Muscle layer of colon (tissue), 2 donors: ENCODE data around the gene DDX1.

Experiments used
- H3K27ac ChIP-seq: one replicate; pipeline ENCODE4 v1.7.0; 2013; ENCODE audit warnings: low read depth, mild to moderate bottlenecking, low read length, moderate library complexity
- H3K27me3 ChIP-seq, 2 donors: one replicate each; pipeline ENCODE4 v1.7.0; 2013; ENCODE audit warnings: low read length in 2 of 2, mild to moderate bottlenecking in 2 of 2; ENCODE audit not compliant: insufficient read depth in 2 of 2, control insufficient read depth in 1 of 2
- H3K36me3 ChIP-seq: one replicate; pipeline ENCODE4 v1.7.0; 2013; ENCODE audit warnings: mild to moderate bottlenecking, low read length; ENCODE audit not compliant: insufficient read depth
- H3K4me1 ChIP-seq: one replicate; pipeline ENCODE4 v1.7.0; 2013; ENCODE audit warnings: mild to moderate bottlenecking, low read length; ENCODE audit not compliant: insufficient read depth
- H3K4me3 ChIP-seq, 2 donors: one replicate each; pipeline ENCODE4 v1.7.0; 2013; ENCODE audit warnings: low read length in 2 of 2, low read depth in 1 of 2, mild to moderate bottlenecking in 1 of 2, moderate library complexity in 1 of 2
- H3K9ac ChIP-seq: one replicate; pipeline ENCODE4 v1.7.0; 2013; ENCODE audit warnings: low read length
- H3K9me3 ChIP-seq: one replicate; pipeline ENCODE4 v1.7.0; 2013; ENCODE audit warnings: mild to moderate bottlenecking, low read length
- donor health status: abdominal sarcoma.
- donor health status: Adenocarcinoma of cecum.

DDX1 gene

GRCh38 chr2:15638720-15639119, 47.1 kb downstream of the DDX1 start:
- Histone ChIP-seq H3K4me3 (no peak overlapping the region), H3K4me1 (peaks cover 26% of the 10 kb centered on the region), H3K27ac (no peak overlapping the region), H3K9me3 (no peaks in the 10 kb centered on the region), H3K27me3 (no peaks in the 10 kb centered on the region), H3K9ac (no peak overlapping the region), H3K36me3 (peaks cover 16% of the 10 kb centered on the region)

- H3K27me3 ChIP-seq: no peaks in the 10 kb centered on the region
- no peak overlapping the region for H3K9ac ChIP-seq
- H3K27ac ChIP-seq: no peak overlapping the region
- H3K36me3 ChIP-seq: peaks cover 8% of the 10 kb centered on the region
- H3K9me3 ChIP-seq: no peaks in the 10 kb centered on the region
- H3K4me1 ChIP-seq: peaks cover 26% of the 10 kb centered on the region
- H3K4me3 ChIP-seq: no peak overlapping the region
Observed at GRCh38 chr2:15639323-15640251, 47.9 kb downstream of the DDX1 start.

- no peak overlapping the region for H3K27ac ChIP-seq
- H3K9ac ChIP-seq: no peak overlapping the region
Observed at GRCh38 chr2:15640261-15640711, 48.6 kb downstream of the DDX1 start.

GRCh38 chr2:15640784-15641183, 49.1 kb downstream of the DDX1 start:
- Histone ChIP-seq H3K4me1 (peaks cover 26% of the 10 kb centered on the region), H3K9me3 (no peaks in the 10 kb centered on the region), H3K9ac (no peak overlapping the region), H3K36me3 (peaks cover 6% of the 10 kb centered on the region), H3K27ac (no peak overlapping the region), H3K4me3 (no peak overlapping the region), H3K27me3 (no peaks in the 10 kb centered on the region)

More at GRCh38 chr2:15640261-15640711, 48.6 kb downstream of the DDX1 start:
- H3K4me1 ChIP-seq: peaks cover 26% of the 10 kb centered on the region
- H3K36me3 ChIP-seq: peaks cover 7% of the 10 kb centered on the region
- H3K27me3 ChIP-seq: no peaks in the 10 kb centered on the region
- no peaks in the 10 kb centered on the region for H3K9me3 ChIP-seq
- no peak overlapping the region for H3K4me3 ChIP-seq

- H3K36me3 ChIP-seq: no peaks in the 10 kb centered on the region
- no peak overlapping the region for H3K9ac ChIP-seq
- H3K27me3 ChIP-seq: no peaks in the 10 kb centered on the region
- H3K27ac ChIP-seq: no peak overlapping the region
- peaks cover 26% of the 10 kb centered on the region for H3K4me1 ChIP-seq
- H3K4me3 ChIP-seq: no peak overlapping the region
- no peaks in the 10 kb centered on the region for H3K9me3 ChIP-seq
Observed at GRCh38 chr2:15641530-15641982, 49.9 kb downstream of the DDX1 start.

GRCh38 chr2:15642011-15642814, 50.5 kb downstream of the DDX1 start:
- Histone ChIP-seq H3K9me3 (no peaks in the 10 kb centered on the region), H3K9ac (no peak overlapping the region), H3K4me3 (no peak overlapping the region), H3K4me1 (peaks cover 22% of the 10 kb centered on the region), H3K27me3 (no peaks in the 10 kb centered on the region), H3K36me3 (no peaks in the 10 kb centered on the region), H3K27ac (no peak overlapping the region)

- no peaks in the 10 kb centered on the region for H3K27me3 ChIP-seq
- no peak overlapping the region for H3K4me3 ChIP-seq
- no peak overlapping the region for H3K9ac ChIP-seq
- H3K9me3 ChIP-seq: no peaks in the 10 kb centered on the region
- H3K36me3 ChIP-seq: no peaks in the 10 kb centered on the region
- H3K27ac ChIP-seq: no peak overlapping the region
- H3K4me1 ChIP-seq: peaks cover 15% of the 10 kb centered on the region
Observed at GRCh38 chr2:15642815-15643500, 51.3 kb downstream of the DDX1 start.

- Histone ChIP-seq H3K27ac (no peak overlapping the region), H3K4me1 (peaks cover 6% of the 10 kb centered on the region), H3K36me3 (no peaks in the 10 kb centered on the region), H3K27me3 (no peaks in the 10 kb centered on the region), H3K9me3 (no peaks in the 10 kb centered on the region), H3K9ac (no peak overlapping the region), H3K4me3 (no peak overlapping the region)
Observed at GRCh38 chr2:15643791-15644585, 52.3 kb downstream of the DDX1 start.

- Histone ChIP-seq H3K4me1 (peaks cover 1% of the 10 kb centered on the region), H3K4me3 (no peak overlapping the region), H3K36me3 (no peaks in the 10 kb centered on the region), H3K27me3 (no peaks in the 10 kb centered on the region), H3K27ac (no peak overlapping the region), H3K9ac (no peak overlapping the region), H3K9me3 (no peaks in the 10 kb centered on the region)
Observed at GRCh38 chr2:15645300-15645699, 53.6 kb downstream of the DDX1 start.

GRCh38 chr2:15645720-15646385, 54.2 kb downstream of the DDX1 start:
- Histone ChIP-seq H3K4me3 (no peak overlapping the region), H3K36me3 (no peaks in the 10 kb centered on the region), H3K27me3 (no peaks in the 10 kb centered on the region), H3K4me1 (no peaks in the 10 kb centered on the region), H3K9me3 (no peaks in the 10 kb centered on the region), H3K9ac (no peak overlapping the region), H3K27ac (no peak overlapping the region)
